DND-41 (cell line): ENCODE results near the gene CACNA1I.

ENCODE experiments used
- ATAC-seq: fragments of 200-7000 bp; cut with Tn5 transposase; 3 replicates; pipeline ENCODE4 v1.9.1; 2021; ENCODE audit warnings: low read depth; ENCODE audit not compliant: insufficient read depth
- DNase-seq: peaks from one replicate; pipeline ENCODE4 v3.0.0-alpha.2; 2020
- H2AFZ ChIP-seq: 2 replicates; pipeline ENCODE4 v1.6.0; 2012; ENCODE audit warnings: low read depth, low read length
- H3K27ac ChIP-seq: 2 replicates; pipeline ENCODE4 v1.5.1; 2012; ENCODE audit warnings: low read length, inconsistent platforms
- H3K27me3 ChIP-seq: fragments of 200-600 bp; sonication (generic); 2 replicates; pipeline ENCODE4 v1.6.0; 2012; ENCODE audit warnings: low read length, mild to moderate bottlenecking, inconsistent platforms; ENCODE audit not compliant: insufficient read depth, poor library complexity
- H3K36me3 ChIP-seq: 2 replicates; pipeline ENCODE4 v1.5.1; 2012; ENCODE audit warnings: low read length, inconsistent platforms; ENCODE audit not compliant: insufficient read depth
- H3K4me1 ChIP-seq: 2 replicates; pipeline ENCODE4 v1.5.1; 2012; ENCODE audit warnings: mild to moderate bottlenecking, low read length; ENCODE audit not compliant: insufficient read depth
- H3K4me2 ChIP-seq: 2 replicates; pipeline ENCODE4 v1.6.0; 2012; ENCODE audit warnings: mild to moderate bottlenecking, moderate library complexity, low read length, inconsistent platforms; ENCODE audit not compliant: insufficient read depth
- H3K4me3 ChIP-seq, 2 experiments: fragments of 200-600 bp in 1 of 2; shearing (Covaris generic) in 1 of 2; 2 replicates each; pipeline ENCODE4 v1.5.1; 2012 to 2016; ENCODE audit warnings: inconsistent platforms in 2 of 2, low read length in 2 of 2, mild to moderate bottlenecking in 2 of 2, low read depth in 1 of 2, moderate library complexity in 1 of 2
- H3K79me2 ChIP-seq: 2 replicates; pipeline ENCODE4 v1.6.0; 2012; ENCODE audit warnings: low read length, inconsistent platforms; ENCODE audit not compliant: insufficient read depth
- H3K9ac ChIP-seq: 2 replicates; pipeline ENCODE4 v1.6.0; 2012; ENCODE audit warnings: low read depth, mild to moderate bottlenecking, inconsistent platforms, low read length, moderate library complexity
- H3K9me3 ChIP-seq: 2 replicates; pipeline ENCODE4 v1.5.1; 2012; ENCODE audit warnings: low read length, moderate library complexity, mild to moderate bottlenecking, inconsistent platforms; ENCODE audit not compliant: insufficient read depth, severe bottlenecking
- H4K20me1 ChIP-seq: 2 replicates; pipeline ENCODE4 v1.6.0; 2012; ENCODE audit warnings: low read length; ENCODE audit not compliant: insufficient read depth
- EZH2 ChIP-seq: IDR thresholded peaks from 3 replicates; pipeline ENCODE4 v1.6.1; 2012; ENCODE audit warnings: borderline replicate concordance, low read depth, mild to moderate bottlenecking, moderate library complexity, low read length, inconsistent platforms; ENCODE audit not compliant: severe bottlenecking
- TF ChIP-seq, protein P1 (sequence below): IDR thresholded peaks from 2 replicates; pipeline ENCODE4 v1.5.1; 2012; ENCODE audit warnings: borderline replicate concordance, low read length, moderate library complexity, mild to moderate bottlenecking; ENCODE audit not compliant: poor library complexity, severe bottlenecking; ENCODE audit errors: extremely low read depth

Gene CACNA1I

DNA sequence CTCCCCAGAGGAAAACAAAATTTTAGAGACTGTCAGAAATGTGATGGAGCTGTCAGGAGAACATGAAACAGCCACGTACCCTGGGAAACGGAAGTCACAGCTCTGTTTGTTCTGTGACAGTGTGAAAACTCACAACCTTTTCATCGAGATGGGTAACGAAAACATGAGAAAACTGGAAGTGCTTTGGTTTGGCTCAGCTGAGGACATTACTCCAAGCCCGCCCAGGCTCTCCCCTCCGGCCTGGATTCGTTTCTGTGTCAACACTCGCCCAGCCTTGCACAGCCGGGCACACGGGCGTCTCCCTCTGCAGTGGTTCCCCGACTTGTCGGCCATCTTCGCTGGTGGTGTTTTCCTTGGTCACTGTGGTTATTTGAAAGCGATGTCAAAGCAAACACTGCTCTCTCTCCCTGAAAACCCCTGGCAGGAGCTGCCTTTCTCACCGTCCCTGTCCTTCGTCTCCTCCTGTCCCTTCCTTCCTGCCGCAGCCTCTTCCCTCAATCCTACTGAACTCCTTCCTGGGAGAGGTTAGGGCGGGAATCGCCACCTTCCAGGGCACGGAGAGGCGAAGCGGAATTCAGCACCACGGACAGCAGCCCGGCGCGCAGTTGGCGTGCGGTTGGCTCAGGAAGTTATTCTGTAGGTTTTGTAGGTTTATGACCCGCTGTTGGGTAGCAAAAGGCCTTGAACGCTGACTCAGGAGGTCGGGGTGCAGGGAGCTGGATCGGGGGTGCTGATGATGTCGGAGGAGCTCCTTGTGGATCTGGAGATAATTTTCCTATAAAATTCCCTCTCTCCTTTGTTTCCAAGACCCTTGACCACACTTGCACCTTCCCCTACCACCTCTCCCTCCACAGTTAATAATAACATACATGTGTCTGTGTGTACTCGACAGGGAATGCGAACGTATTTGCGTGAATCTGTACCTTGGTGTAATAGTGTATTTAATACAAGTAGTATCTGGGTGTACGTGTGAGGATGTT, 24.9 kb upstream of the CACNA1I start:
- H3K9ac ChIP-seq, result no peak overlapping the region
- peak; percentile 93 for ATAC-seq
- H3K36me3 ChIP-seq, result no peaks in the 10 kb centered on the region
- H3K27me3 ChIP-seq, result peaks cover 5% of the 10 kb centered on the region
- no peak overlapping the region for H3K4me3 ChIP-seq
- H2AFZ ChIP-seq, result no peak overlapping the region
- no peaks in the 10 kb centered on the region for H3K79me2 ChIP-seq
- no peak overlapping the region for H3K4me2 ChIP-seq
- TF ChIP-seq EZH2, result no peak
- TF ChIP-seq, protein P1, sequence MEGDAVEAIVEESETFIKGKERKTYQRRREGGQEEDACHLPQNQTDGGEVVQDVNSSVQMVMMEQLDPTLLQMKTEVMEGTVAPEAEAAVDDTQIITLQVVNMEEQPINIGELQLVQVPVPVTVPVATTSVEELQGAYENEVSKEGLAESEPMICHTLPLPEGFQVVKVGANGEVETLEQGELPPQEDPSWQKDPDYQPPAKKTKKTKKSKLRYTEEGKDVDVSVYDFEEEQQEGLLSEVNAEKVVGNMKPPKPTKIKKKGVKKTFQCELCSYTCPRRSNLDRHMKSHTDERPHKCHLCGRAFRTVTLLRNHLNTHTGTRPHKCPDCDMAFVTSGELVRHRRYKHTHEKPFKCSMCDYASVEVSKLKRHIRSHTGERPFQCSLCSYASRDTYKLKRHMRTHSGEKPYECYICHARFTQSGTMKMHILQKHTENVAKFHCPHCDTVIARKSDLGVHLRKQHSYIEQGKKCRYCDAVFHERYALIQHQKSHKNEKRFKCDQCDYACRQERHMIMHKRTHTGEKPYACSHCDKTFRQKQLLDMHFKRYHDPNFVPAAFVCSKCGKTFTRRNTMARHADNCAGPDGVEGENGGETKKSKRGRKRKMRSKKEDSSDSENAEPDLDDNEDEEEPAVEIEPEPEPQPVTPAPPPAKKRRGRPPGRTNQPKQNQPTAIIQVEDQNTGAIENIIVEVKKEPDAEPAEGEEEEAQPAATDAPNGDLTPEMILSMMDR, result no peak
- no peaks in the 10 kb centered on the region; the same call in 1 of the 2 replicates for H3K4me1 ChIP-seq
- DNase-seq, result peak; percentile 68
- H3K27ac ChIP-seq, result no peak overlapping the region
- peaks cover 10% of the 10 kb centered on the region; the same call in 1 of the 2 replicates for H4K20me1 ChIP-seq
- H3K9me3 ChIP-seq, result no peaks in the 10 kb centered on the region

DNA sequence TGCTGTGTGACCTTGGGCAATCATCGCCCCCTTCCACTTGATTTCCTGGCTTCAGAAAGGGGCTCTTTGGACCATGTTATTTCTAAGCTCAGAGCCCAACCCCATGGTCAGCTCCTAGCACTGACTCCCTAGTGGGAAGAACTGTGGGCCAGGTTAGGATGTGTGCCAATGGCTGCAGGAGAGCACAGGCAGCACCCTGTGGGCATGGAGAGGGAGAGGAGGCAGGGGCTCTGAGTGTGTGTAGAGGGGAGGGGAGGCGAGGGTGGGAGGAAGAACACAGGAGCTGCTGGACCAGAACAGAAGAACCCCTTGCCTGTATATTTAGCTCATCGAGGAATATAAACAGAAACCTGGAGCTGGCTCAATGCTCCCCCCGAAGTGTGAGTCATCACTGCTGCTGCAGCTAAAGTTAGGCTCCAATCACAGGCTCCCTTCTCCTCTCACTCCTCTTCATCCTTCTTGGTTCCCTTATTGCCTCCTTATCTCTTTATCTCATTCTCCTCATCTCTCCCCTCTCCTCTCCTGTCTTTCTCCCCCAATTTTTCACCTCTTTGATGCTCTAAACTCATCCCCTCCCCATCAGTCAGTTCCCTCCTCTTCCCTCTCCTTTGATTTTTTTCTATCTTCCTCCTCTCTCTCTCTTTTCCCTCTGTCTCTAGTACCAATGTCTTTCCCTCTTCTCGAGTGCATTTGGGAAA, 23.5 kb upstream of the CACNA1I start:
- Histone ChIP-seq H3K4me2 (no peak overlapping the region), H3K27me3 (peaks cover 5% of the 10 kb centered on the region)
- ATAC-seq, result no peak

DNA sequence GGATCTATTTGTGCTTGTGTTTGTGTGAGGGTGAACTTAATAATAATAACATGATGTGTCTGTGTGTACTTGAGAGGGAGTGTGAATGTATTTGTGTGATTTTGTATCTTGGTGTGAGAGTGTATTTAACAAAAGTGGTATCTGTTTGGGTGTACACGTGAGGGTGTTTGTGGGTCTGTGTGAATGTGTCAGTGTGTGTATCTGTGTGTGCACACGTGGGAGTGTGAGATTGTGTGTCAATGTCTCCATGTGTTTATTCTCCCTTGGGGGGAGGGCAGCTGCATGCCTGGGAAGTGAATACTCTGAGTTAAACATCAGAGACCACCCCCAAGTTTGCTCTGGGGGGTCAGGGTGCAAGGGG, 23.0 kb upstream of the CACNA1I start:
- TF ChIP-seq EZH2, result no peak
- TF ChIP-seq, protein P1, result no peak
- H3K4me2 ChIP-seq, result no peak overlapping the region
- ATAC-seq, result no peak

More for the DNA sequence above, 23.5 kb upstream of the CACNA1I start:
- no peaks in the 10 kb centered on the region; the same call in 1 of the 2 replicates for H3K4me1 ChIP-seq
- no peak overlapping the region for H2AFZ ChIP-seq
- no peaks in the 10 kb centered on the region for H3K9me3 ChIP-seq
- H3K36me3 ChIP-seq, result no peaks in the 10 kb centered on the region
- DNase-seq, result no peak
- H4K20me1 ChIP-seq, result peaks cover 10% of the 10 kb centered on the region; the same call in 1 of the 2 replicates
- H3K4me3 ChIP-seq, result no peak overlapping the region
- no peak overlapping the region for H3K27ac ChIP-seq
- TF ChIP-seq EZH2, result no peak
- TF ChIP-seq, protein P1, result no peak
- H3K9ac ChIP-seq, result no peak overlapping the region
- H3K79me2 ChIP-seq, result no peaks in the 10 kb centered on the region

More for the DNA sequence above, 23.0 kb upstream of the CACNA1I start:
- H3K4me1 ChIP-seq, result no peaks in the 10 kb centered on the region; the same call in 1 of the 2 replicates
- H3K79me2 ChIP-seq, result no peaks in the 10 kb centered on the region
- peaks cover 10% of the 10 kb centered on the region; the same call in 1 of the 2 replicates for H4K20me1 ChIP-seq
- DNase-seq, result no peak
- H3K9me3 ChIP-seq, result no peaks in the 10 kb centered on the region
- H3K4me3 ChIP-seq, result no peak overlapping the region
- H3K36me3 ChIP-seq, result no peaks in the 10 kb centered on the region
- H3K27me3 ChIP-seq, result peaks cover 5% of the 10 kb centered on the region
- no peak overlapping the region for H3K9ac ChIP-seq
- H2AFZ ChIP-seq, result no peak overlapping the region
- H3K27ac ChIP-seq, result no peak overlapping the region
